ENCODE data around the gene LRCH1.
A peak's percentile ranks its signal among the peaks of the same experiment; 100 is the strongest.

LRCH1 gene

DNA sequence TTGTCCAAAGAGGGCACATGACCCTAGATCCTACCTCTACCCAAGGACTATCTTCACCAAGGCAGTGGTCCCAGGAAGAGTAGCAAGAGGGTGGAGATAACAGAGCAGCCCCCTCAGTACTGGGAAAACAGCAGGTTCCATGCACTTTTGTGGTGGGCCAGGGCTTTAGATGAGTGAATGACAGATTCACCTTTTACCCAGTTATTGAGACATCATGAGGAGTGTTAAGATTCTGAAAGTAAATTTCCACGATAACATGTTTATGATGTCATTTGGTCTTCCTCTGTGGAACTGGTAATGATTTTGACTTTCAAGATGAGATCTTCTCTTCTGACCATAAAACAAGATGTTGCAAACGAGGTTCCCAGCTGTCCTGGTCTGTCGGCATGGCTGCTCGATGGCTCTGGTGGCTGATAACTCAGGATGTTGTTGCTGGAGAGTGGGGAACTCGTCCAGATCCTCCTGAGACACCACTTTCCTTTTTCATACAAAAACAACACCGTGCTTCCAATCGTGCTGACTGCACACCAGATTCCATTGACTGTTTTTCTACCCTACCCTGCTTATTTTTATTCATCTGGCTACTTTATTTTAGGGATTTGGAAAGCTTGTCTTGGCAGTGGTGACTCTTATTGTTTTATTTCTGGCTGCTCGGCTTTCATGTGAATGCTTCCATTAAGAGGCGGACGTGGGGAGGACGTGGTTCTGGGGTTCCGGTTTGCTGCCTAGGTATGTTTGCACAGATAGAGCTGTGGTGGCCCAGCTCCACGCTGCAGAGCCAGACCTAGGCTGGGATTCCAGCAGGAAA, 88.5 kb downstream of the LRCH1 start:
- Histone ChIP-seq H3K27ac (peak overlapping the region; percentile 50), H3K4me3 (ENCODE audit: low read depth, low read length) (peak overlapping the region; percentile 26), H3K27me3 (replicated peaks) (no peaks in the 10 kb centered on the region), H3K36me3 (replicated peaks) (no peaks in the 10 kb centered on the region)
- TF ChIP-seq, protein P1, sequence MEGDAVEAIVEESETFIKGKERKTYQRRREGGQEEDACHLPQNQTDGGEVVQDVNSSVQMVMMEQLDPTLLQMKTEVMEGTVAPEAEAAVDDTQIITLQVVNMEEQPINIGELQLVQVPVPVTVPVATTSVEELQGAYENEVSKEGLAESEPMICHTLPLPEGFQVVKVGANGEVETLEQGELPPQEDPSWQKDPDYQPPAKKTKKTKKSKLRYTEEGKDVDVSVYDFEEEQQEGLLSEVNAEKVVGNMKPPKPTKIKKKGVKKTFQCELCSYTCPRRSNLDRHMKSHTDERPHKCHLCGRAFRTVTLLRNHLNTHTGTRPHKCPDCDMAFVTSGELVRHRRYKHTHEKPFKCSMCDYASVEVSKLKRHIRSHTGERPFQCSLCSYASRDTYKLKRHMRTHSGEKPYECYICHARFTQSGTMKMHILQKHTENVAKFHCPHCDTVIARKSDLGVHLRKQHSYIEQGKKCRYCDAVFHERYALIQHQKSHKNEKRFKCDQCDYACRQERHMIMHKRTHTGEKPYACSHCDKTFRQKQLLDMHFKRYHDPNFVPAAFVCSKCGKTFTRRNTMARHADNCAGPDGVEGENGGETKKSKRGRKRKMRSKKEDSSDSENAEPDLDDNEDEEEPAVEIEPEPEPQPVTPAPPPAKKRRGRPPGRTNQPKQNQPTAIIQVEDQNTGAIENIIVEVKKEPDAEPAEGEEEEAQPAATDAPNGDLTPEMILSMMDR (IDR thresholded peaks at IDR 0.05; ENCODE audit: low read depth, low read length, missing control alignments) = no peak
- no peak for DNase-seq
- in situ Hi-C loops (cut with HindIII; ENCODE audit: low pct_ligation_motif_present, low sequenced_read_pairs) = no loop called here

DNA sequence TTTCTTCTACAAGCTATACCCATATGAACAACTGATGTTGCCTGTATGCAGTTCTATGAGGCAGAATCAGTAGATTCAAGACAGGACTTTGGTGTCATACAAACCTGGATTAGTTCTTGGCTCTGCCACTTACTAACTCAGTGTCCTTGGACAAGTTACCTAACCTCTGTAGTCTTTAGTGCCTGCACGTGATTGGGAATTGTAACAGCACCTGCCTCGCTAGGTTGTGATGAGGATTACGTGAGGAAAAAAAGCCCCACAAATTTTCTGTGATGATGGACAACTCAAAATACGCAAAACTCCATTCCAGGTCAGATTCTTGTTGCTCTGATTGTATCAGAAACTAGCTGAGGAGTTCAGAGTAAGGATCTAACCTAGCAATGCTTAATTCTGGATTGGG, 89.3 kb downstream of the LRCH1 start:
- H3K36me3 ChIP-seq (replicated peaks) = no peaks in the 10 kb centered on the region
- TF ChIP-seq, protein P1 (IDR thresholded peaks at IDR 0.05; ENCODE audit: low read depth, low read length, missing control alignments) = no peak
- H3K4me3 ChIP-seq (ENCODE audit: low read depth, low read length) = no peak overlapping the region
- H3K27ac ChIP-seq = no peak overlapping the region
- no peaks in the 10 kb centered on the region for H3K27me3 ChIP-seq (replicated peaks)
- DNase-seq = no peak
- in situ Hi-C loops (cut with HindIII; ENCODE audit: low pct_ligation_motif_present, low sequenced_read_pairs) = no loop called here

DNA sequence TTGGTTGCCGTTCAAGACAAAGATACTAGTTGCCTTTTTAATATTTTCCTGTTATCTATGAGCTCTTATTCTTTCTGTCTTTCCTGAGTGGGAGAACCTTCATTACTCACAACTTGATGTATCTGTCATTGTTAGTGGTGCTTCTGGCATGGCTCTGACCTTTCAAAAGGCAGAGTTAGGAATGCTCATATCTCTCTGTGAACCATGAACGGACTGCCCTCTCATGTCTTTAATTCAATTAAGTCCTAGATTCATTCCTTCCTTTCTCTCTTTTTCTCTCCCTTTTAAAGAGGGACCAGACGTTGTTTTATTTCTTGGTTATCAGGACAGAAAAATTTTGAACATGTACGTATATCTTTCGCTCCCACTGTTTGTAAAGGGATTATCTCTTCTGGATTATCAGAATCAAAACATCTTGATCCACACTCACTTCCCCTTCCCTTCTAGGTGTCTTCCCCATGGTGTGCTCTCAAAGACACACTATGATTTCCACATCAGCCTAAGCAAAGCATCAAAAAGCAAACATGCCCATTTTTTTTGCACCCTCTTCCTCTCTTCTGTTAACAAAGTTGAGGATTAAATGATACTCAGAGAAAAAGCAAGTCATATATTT, 90.3 kb downstream of the LRCH1 start:
- no peaks in the 10 kb centered on the region for H3K36me3 ChIP-seq (replicated peaks)
- no peaks in the 10 kb centered on the region for H3K27me3 ChIP-seq (replicated peaks)
- in situ Hi-C loops (cut with HindIII; ENCODE audit: low pct_ligation_motif_present, low sequenced_read_pairs) = no loop called here
- TF ChIP-seq, protein P1 (IDR thresholded peaks at IDR 0.05; ENCODE audit: low read depth, low read length, missing control alignments) = no peak
- no peak for DNase-seq
- H3K27ac ChIP-seq = peak overlapping the region; percentile 16
- H3K4me3 ChIP-seq (ENCODE audit: low read depth, low read length) = no peak overlapping the region

DNA sequence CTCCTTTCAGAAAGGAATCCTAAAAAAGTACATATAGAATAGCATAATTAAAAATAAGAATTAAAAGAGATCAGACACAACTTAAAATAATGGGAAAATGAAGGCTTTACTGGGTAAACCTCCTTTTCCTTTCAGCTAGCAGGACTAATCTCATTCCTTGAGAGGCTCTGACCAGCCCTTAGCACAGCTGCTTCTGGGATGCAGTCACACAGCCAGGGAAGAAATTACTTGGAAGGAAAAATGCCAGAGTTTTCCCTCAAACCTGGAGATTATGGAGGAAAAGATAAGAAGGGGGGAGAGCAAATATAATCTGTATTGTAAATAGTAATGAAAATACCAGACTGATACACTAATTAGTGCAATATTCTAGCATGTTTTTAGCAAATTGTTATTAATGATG, 91.8 kb downstream of the LRCH1 start:
- in situ Hi-C loops (cut with HindIII; ENCODE audit: low pct_ligation_motif_present, low sequenced_read_pairs) = no loop called here
- Histone ChIP-seq H3K36me3 (replicated peaks) (no peaks in the 10 kb centered on the region), H3K27me3 (replicated peaks) (no peaks in the 10 kb centered on the region), H3K27ac (no peak overlapping the region), H3K4me3 (ENCODE audit: low read depth, low read length) (no peak overlapping the region)
- TF ChIP-seq, protein P1 (IDR thresholded peaks at IDR 0.05; ENCODE audit: low read depth, low read length, missing control alignments) = no peak
- DNase-seq = no peak

DNA sequence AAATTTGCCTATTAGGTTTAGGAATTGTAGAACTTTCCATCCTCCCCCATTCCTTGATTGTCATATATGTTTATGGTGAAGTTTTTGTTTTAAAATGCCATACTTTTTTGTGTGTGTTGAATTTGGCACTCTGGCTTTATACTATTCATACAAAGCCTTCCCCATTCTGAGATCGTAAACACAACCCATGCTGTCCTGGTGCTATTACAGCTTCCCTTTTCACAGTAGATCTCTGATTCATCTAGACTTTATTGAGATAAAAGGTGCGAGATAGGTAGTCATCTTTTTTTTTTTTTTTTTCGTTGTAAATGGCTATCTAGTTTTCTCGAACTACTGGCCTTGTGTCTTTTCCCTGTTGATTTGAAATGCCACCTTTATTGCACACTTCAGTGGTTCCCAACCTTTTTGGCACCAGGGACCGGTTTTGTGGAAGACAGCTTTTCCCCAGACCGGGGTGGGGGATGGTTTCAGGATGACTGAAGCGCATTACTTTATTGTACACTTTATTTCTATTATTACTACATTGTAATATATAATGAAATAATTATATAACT, 94.6 kb downstream of the LRCH1 start:
- Histone ChIP-seq H3K27ac (no peak overlapping the region), H3K27me3 (replicated peaks) (no peaks in the 10 kb centered on the region), H3K4me3 (ENCODE audit: low read depth, low read length) (no peak overlapping the region), H3K36me3 (replicated peaks) (no peaks in the 10 kb centered on the region)
- TF ChIP-seq, protein P1 (IDR thresholded peaks at IDR 0.05; ENCODE audit: low read depth, low read length, missing control alignments) = no peak
- DNase-seq = no peak
- in situ Hi-C loops (cut with HindIII; ENCODE audit: low pct_ligation_motif_present, low sequenced_read_pairs) = no loop called here

All from brain microvascular endothelial cell (primary cell).